Smooth muscle cell (in vitro differentiated cells): Measurements from ENCODE around the gene EMID1. TPM values are rescaled to one million over a fixed set of nuclear protein-coding genes. Genes with fewer than 3 reads are reported as not detected.

ENCODE experiments used
- DNase-seq: peaks from one replicate; lab custom pipeline; 2025; ENCODE audit not compliant: unreplicated experiment; lab: John Stamatoyannopoulos, UW
- H2AFZ ChIP-seq: fragments of 200-600 bp; sonication (generic); 2 replicates; pipeline ENCODE4 v1.6.0; 2016; ENCODE audit warnings: antibody characterized with exemption, low read depth, mild to moderate bottlenecking
- H3F3A ChIP-seq: fragments of 200-600 bp; sonication (generic); 2 replicates; pipeline ENCODE4 v1.6.0; 2017; ENCODE audit warnings: antibody characterized with exemption, low read depth
- H3K27ac ChIP-seq: fragments of 200-600 bp; sonication (generic); 2 replicates; pipeline ENCODE4 v1.5.1; 2016; ENCODE audit warnings: low read depth, mild to moderate bottlenecking
- H3K27me3 ChIP-seq: fragments of 200-600 bp; sonication (generic); 2 replicates; pipeline ENCODE4 v1.6.1; 2016; ENCODE audit warnings: low read depth, mild to moderate bottlenecking
- H3K36me3 ChIP-seq: fragments of 200-600 bp; sonication (generic); 2 replicates; pipeline ENCODE4 v1.5.1; 2016; ENCODE audit warnings: low read depth
- H3K4me1 ChIP-seq: fragments of 200-600 bp; sonication (generic); 2 replicates; pipeline ENCODE4 v1.5.1; 2016; ENCODE audit warnings: low read depth
- H3K4me2 ChIP-seq: fragments of 200-600 bp; sonication (generic); 2 replicates; pipeline ENCODE4 v1.6.0; 2016; ENCODE audit warnings: mild to moderate bottlenecking
- H3K4me3 ChIP-seq: fragments of 200-600 bp; sonication (generic); 2 replicates; pipeline ENCODE4 v1.5.1; 2016; ENCODE audit warnings: mild to moderate bottlenecking
- H3K79me2 ChIP-seq: fragments of 200-600 bp; sonication (generic); 2 replicates; pipeline ENCODE4 v1.6.0; 2016; ENCODE audit warnings: low read depth, mild to moderate bottlenecking
- H3K9ac ChIP-seq: fragments of 200-600 bp; sonication (generic); 2 replicates; pipeline ENCODE4 v1.6.0; 2016; ENCODE audit warnings: low read depth
- H3K9me3 ChIP-seq: fragments of 200-600 bp; sonication (generic); replicated peaks from 2 replicates; pipeline ENCODE4 v1.5.1; 2016; ENCODE audit warnings: low read depth
- H4K20me1 ChIP-seq: fragments of 200-600 bp; sonication (generic); 2 replicates; pipeline ENCODE4 v1.6.0; 2016; ENCODE audit warnings: low read depth
- WGBS: methylation state at CpG from one replicate; pipeline ENCODE4 v1.1.7; 2016; ENCODE audit warnings: low lambda C conversion rate; 5-methylcytosine and 5-hydroxymethylcytosine counted together
- polyA plus RNA-seq: library from polyadenylated mRNA; unstranded; fragments of >200 nt; fragmentation: Nextera tagmentation; extraction: Ambion mirVana; gene quantifications from 2 replicates; pipeline ENCODE4 v1.2.1, GENCODE V29; 2016
- total RNA-seq: library from RNA; depleted of rRNA; stranded (reverse); fragments of >200 nt; gene quantifications from 2 replicates; pipeline ENCODE4 v1.2.3, GENCODE V29; 2014
- TF ChIP-seq, protein P1 (sequence below): fragments of 200-600 bp; sonication (generic); IDR thresholded peaks from 2 replicates; pipeline ENCODE4 v1.5.1; 2017; ENCODE audit warnings: borderline replicate concordance, mild to moderate bottlenecking, antibody characterized with exemption; ENCODE audit not compliant: insufficient read depth, poor library complexity, severe bottlenecking

Gene EMID1
- total and polyA plus RNA-seq, 2 experiments from 2014 or later, result 1.1 to 3.9 TPM

DNA sequence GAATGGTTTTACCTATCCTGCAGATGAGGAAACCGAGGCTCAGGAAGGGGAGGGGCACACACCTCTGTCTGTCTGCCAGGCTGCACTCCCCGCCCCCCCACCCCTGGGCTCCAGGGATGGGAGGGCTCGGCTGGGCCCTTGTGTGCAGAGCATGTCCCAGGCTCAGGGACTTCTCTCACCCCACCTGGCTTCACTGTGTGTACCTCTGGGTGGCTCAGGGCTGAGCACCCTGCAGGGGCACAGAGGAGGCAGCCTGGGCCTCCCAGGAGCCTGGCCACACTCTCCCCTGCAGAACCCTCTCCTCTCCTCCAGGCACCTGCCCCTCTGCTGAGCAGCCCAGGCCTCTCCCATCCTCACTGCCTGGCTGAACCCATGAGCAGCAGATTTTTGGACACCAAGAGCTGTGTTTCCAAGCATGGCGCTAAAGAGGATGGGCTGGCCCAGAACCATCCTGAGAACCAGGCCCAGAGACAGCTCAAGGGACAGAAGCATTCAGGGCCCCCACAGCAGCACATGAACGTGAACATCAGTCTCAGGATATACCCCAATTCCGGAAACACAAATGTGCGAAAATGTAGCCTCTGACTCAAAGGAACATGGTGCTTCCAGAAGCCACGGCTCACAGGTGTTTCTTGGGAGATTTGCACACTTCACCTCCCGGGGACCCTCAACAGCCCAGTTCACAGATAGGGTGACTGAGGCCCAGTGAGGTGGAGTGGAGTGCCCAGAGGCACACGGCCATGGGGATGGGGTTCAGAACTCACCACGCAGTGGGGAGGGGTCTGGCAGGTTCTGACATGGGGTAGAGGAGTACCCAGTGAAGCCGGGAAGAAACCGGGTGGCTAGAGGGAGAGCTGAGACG lies 10.5 kb downstream of the EMID1 start:
- no peak overlapping the region for H3K4me2 ChIP-seq
- H3K27me3 ChIP-seq, result no peaks in the 10 kb centered on the region
- H2AFZ ChIP-seq, result no peak overlapping the region
- no peak for DNase-seq
- H3K4me3 ChIP-seq, result no peak overlapping the region
- no peaks in the 10 kb centered on the region for H3F3A ChIP-seq
- no peaks in the 10 kb centered on the region for H3K9me3 ChIP-seq
- no peak overlapping the region for H3K9ac ChIP-seq
- no peak overlapping the region for H3K27ac ChIP-seq
- no peaks in the 10 kb centered on the region for H3K4me1 ChIP-seq
- TF ChIP-seq, protein P1, sequence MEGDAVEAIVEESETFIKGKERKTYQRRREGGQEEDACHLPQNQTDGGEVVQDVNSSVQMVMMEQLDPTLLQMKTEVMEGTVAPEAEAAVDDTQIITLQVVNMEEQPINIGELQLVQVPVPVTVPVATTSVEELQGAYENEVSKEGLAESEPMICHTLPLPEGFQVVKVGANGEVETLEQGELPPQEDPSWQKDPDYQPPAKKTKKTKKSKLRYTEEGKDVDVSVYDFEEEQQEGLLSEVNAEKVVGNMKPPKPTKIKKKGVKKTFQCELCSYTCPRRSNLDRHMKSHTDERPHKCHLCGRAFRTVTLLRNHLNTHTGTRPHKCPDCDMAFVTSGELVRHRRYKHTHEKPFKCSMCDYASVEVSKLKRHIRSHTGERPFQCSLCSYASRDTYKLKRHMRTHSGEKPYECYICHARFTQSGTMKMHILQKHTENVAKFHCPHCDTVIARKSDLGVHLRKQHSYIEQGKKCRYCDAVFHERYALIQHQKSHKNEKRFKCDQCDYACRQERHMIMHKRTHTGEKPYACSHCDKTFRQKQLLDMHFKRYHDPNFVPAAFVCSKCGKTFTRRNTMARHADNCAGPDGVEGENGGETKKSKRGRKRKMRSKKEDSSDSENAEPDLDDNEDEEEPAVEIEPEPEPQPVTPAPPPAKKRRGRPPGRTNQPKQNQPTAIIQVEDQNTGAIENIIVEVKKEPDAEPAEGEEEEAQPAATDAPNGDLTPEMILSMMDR, result no peak
- no peaks in the 10 kb centered on the region for H4K20me1 ChIP-seq
- H3K36me3 ChIP-seq, result no peaks in the 10 kb centered on the region
- WGBS, result 89% methylated on average over 12 of the region's 14 CpGs
- H3K79me2 ChIP-seq, result no peaks in the 10 kb centered on the region

DNA sequence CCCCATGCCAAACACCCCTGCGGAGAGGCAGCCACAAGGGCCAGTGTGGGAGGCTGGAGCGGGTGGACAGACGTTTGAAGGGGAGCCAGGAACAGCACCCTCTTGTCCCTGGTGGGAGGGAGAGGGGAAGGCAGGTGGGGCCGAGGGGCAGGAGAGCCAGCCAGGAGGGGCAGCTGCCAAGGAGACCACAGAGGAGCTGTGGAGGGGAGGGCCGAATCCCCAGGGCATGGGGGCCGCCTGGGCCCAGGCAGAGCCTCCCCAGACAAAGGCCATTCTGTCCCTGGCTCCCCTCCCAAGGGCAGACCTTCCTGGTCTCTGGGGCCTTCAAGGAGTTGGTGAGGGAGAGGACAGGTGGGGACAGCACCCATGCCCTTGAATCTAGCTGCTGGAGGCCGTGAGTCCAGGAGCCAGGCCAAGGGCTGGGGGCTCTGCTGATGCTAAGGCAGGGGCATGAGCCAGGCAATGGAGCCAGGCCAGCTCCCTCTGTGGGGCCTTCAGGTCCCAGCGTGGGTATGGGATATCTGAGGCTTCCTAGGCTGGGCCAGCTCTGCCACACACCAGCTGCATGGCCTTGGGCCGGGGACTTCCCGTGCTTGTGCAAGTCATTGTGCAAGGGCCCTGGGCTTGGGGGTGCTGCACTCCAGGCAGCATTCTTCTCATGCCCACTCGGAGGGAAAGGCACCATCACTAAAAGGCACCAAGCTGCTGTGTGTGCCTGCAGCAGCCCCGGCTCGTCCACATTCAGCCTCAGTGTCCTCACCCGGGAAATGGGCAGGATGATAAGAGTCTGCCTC lies 11.4 kb downstream of the EMID1 start:
- no peak overlapping the region for H3K4me2 ChIP-seq
- H3K4me1 ChIP-seq, result no peaks in the 10 kb centered on the region
- no peaks in the 10 kb centered on the region for H3K79me2 ChIP-seq
- no peak overlapping the region for H2AFZ ChIP-seq
- no peaks in the 10 kb centered on the region for H4K20me1 ChIP-seq
- no peaks in the 10 kb centered on the region for H3K36me3 ChIP-seq
- no peaks in the 10 kb centered on the region for H3K27me3 ChIP-seq
- no peak overlapping the region for H3K4me3 ChIP-seq
- no peaks in the 10 kb centered on the region for H3K9me3 ChIP-seq
- H3K27ac ChIP-seq, result no peak overlapping the region
- TF ChIP-seq, protein P1, result no peak
- DNase-seq, result peak; percentile 34
- H3K9ac ChIP-seq, result no peak overlapping the region
- WGBS, result 80% methylated on average over 14 of the region's 14 CpGs
- H3F3A ChIP-seq, result no peaks in the 10 kb centered on the region

DNA sequence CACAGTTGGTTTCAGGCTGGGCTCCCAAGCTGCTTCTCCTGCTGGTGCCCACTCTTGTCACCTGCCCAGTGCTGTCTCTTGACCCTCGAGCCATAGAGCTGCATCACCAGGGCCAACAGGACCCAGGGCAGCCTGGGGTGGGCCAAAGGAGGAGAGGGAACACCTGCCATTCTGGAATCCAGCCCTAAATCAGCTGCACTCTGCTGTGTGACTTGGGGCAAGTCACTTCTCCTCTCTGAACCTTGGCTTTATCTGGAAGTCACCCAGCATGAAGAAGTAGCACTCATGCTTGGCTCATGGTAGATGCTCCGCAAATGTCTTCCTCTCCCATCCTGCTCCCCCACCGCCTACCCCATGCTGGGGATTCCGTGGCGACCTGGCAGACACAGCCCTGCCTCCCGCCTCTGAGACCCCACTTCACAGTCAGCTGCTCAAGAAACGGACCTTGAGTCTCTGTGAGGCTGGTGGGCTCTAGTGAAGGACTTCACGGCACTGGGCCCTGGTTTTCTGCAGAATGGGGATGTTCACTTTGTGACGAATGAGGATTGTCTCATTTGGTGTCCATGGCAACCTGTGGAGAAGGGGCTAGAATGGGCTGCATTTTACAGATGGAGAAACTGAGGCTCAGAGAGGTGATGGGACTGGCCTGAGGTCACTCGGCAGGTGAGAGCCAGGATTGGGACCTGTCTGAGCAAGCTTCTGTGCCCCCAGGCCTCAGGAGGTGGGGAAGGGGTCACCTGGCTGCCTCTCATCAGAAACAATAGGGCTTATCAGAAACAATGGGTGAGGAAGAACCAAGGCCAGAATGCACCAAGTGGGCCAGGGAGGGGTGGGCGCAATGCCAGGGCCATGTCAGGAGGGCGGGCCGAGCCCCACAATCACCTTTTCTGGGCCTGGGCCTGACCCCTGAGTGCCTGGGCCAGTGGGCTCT lies 12.4 kb downstream of the EMID1 start:
- DNase-seq, result no peak
- Histone ChIP-seq H4K20me1 (no peaks in the 10 kb centered on the region), H3K9ac (no peak overlapping the region), H3K27ac (no peak overlapping the region), H3K9me3 (no peaks in the 10 kb centered on the region), H3K79me2 (no peaks in the 10 kb centered on the region), H2AFZ (no peak overlapping the region), H3F3A (no peaks in the 10 kb centered on the region), H3K36me3 (no peaks in the 10 kb centered on the region), H3K4me2 (no peak overlapping the region), H3K4me3 (no peak overlapping the region), H3K4me1 (no peaks in the 10 kb centered on the region), H3K27me3 (no peaks in the 10 kb centered on the region)
- TF ChIP-seq, protein P1, result no peak
- 89% methylated on average over 13 of the region's 13 CpGs for WGBS
